Muscle of leg (tissue), 11 donors: Measurements from ENCODE around the gene NELFB. TPM values are rescaled to one million over a fixed set of nuclear protein-coding genes. Genes with fewer than 3 reads are reported as not detected.
"Not testable (repeated sequence)": the region's sequence is repeated elsewhere in the genome, so short reads cannot be mapped to it uniquely, and the experiment has no call there.

Experiments
- DNase-seq: peaks from one replicate; pipeline ENCODE4 v3.0.0; 2013
- H3K27ac ChIP-seq: one replicate; pipeline ENCODE4 v1.5.1; 2013; ENCODE audit warnings: mild to moderate bottlenecking, low read length, control low read depth
- H3K27me3 ChIP-seq: one replicate; pipeline ENCODE4 v1.6.1; 2013; ENCODE audit warnings: low read length; ENCODE audit not compliant: control insufficient read depth, insufficient read depth
- H3K36me3 ChIP-seq: one replicate; pipeline ENCODE4 v1.6.1; 2013; ENCODE audit warnings: low read length; ENCODE audit not compliant: control insufficient read depth, insufficient read depth
- H3K4me1 ChIP-seq: one replicate; pipeline ENCODE4 v1.6.1; 2013; ENCODE audit warnings: low read length; ENCODE audit not compliant: control insufficient read depth, insufficient read depth
- H3K4me3 ChIP-seq: one replicate; pipeline ENCODE4 v1.5.1; 2013; ENCODE audit warnings: low read length, control low read depth
- H3K9me3 ChIP-seq: replicated peaks from 2 replicates; pipeline ENCODE4 v1.6.1; 2013; ENCODE audit warnings: low read depth, low read length; ENCODE audit not compliant: control insufficient read depth
- WGBS: methylation state at CpG from one replicate; pipeline ENCODE4 v1.1.5; 2013; ENCODE audit warnings: missing lambda C conversion rate; ENCODE audit not compliant: insufficient coverage; 5-methylcytosine and 5-hydroxymethylcytosine counted together
- polyA plus RNA-seq, 8 donors: library from polyadenylated mRNA; unstranded; fragments of 120-200 nt; gene quantifications; one replicate each; pipeline versions ENCODE4 v1.2.1 to v1.2.3, GENCODE V29; 2013; ENCODE audit warnings: inconsistent platforms in 1 of 8, low replicate concordance in 1 of 8; ENCODE audit not compliant: insufficient read length in 8 of 8, insufficient read depth in 1 of 8
- total RNA-seq: library from RNA; stranded (reverse); fragments of 120-200 nt; gene quantifications from one replicate; pipeline ENCODE4 v1.2.4, GENCODE V29; 2013

Gene NELFB
- total and polyA plus RNA-seq, 9 donors, result 25.9 to 57.6 (median 52.7) TPM

DNA sequence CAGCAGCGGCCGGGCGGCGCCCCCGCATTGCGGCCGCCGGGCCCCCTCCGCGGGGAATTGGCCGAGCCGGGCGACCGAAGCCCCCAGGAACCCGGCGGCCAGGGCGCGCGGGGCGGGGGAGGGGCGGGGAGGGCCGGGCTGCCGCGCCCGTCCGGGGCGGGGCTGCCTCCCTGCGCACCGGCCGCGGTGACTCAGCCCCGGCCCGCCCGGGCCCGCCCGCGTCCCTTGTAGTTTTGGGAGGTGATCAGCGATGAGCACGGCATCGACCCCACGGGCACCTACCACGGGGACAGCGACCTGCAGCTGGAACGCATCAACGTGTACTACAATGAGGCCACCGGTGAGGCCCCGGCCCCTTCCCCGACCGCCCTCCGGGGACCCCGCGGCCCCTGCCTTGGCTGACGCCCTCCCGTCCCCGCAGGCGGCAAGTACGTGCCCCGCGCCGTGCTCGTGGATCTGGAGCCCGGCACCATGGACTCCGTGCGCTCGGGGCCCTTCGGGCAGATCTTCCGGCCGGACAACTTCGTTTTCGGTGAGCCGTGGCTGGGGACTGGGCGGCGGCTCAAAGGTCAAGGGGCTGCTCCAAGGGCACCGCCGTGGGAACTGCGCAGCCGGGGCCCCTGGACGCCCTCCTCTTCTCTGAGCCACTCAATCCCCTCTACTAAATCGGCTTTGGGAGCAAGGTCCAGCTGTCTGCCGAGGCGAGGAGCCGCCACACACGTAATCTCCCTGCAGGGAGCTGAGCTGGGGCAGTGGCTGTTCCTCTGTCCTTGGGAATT lies 13.4 kb upstream of the NELFB start:
- peak; percentile 54 for DNase-seq
- H3K27ac ChIP-seq, result peak overlapping the region; percentile 79
- H3K4me1 ChIP-seq, result peaks cover 68% of the 10 kb centered on the region
- peaks cover 25% of the 10 kb centered on the region for H3K36me3 ChIP-seq
- no peaks in the 10 kb centered on the region for H3K9me3 ChIP-seq
- 1% methylated on average over 66 of the region's 83 CpGs for WGBS
- H3K4me3 ChIP-seq, result peak overlapping the region; percentile 68
- H3K27me3 ChIP-seq, result no peaks in the 10 kb centered on the region

DNA sequence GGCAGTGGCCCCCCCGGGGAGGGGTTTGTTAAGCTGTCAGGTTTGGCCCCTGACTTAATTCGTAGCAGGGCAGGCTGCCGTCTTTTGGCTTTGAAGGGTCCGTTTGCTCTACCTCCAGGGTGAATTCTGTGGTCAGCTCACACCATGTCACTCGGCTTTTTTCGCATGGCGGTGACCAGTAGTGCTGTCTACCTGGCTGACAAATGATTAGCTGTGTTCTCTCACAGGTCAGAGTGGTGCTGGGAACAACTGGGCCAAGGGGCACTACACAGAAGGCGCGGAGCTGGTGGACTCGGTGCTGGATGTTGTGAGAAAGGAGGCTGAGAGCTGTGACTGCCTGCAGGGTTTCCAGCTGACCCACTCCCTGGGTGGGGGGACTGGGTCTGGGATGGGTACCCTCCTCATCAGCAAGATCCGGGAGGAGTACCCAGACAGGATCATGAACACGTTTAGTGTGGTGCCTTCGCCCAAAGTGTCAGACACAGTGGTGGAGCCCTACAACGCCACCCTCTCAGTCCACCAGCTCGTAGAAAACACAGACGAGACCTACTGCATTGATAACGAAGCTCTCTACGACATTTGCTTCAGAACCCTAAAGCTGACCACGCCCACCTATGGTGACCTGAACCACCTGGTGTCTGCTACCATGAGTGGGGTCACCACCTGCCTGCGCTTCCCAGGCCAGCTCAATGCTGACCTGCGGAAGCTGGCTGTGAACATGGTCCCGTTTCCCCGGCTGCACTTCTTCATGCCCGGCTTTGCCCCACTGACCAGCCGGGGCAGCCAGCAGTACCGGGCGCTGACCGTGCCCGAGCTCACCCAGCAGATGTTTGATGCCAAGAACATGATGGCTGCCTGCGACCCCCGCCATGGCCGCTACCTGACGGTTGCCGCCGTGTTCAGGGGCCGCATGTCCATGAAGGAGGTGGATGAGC lies 12.6 kb upstream of the NELFB start:
- Histone ChIP-seq H3K9me3 (no peaks in the 10 kb centered on the region), H3K4me3 (peak overlapping the region; percentile 68), H3K27me3 (no peaks in the 10 kb centered on the region), H3K4me1 (peaks cover 68% of the 10 kb centered on the region), H3K27ac (peak overlapping the region; percentile 23), H3K36me3 (peaks cover 25% of the 10 kb centered on the region)
- 78% methylated on average over 35 of the region's 36 CpGs for WGBS
- no peak for DNase-seq

GRCh38 chr9:137243266-137243625 lies 11.9 kb upstream of the NELFB start:
- not testable (repeated sequence) for H3K27me3 ChIP-seq, H3K27ac ChIP-seq, H3K9me3 ChIP-seq, DNase-seq, H3K4me3 ChIP-seq
- peaks cover 65% of the 10 kb centered on the region for H3K4me1 ChIP-seq
- 93% methylated on average over 7 of the region's 18 CpGs for WGBS
- peaks cover 25% of the 10 kb centered on the region for H3K36me3 ChIP-seq

- DNase-seq, result no peak
- H3K4me1 ChIP-seq, result peaks cover 59% of the 10 kb centered on the region
- H3K36me3 ChIP-seq, result peaks cover 25% of the 10 kb centered on the region
- no peak overlapping the region for H3K27ac ChIP-seq
- 63% methylated on average over 10 of the region's 15 CpGs for WGBS
- no peaks in the 10 kb centered on the region for H3K27me3 ChIP-seq
- no peak overlapping the region for H3K4me3 ChIP-seq
- H3K9me3 ChIP-seq, result no peaks in the 10 kb centered on the region
Measured at GRCh38 chr9:137243626-137244485, 11.3 kb upstream of the NELFB start.

DNA sequence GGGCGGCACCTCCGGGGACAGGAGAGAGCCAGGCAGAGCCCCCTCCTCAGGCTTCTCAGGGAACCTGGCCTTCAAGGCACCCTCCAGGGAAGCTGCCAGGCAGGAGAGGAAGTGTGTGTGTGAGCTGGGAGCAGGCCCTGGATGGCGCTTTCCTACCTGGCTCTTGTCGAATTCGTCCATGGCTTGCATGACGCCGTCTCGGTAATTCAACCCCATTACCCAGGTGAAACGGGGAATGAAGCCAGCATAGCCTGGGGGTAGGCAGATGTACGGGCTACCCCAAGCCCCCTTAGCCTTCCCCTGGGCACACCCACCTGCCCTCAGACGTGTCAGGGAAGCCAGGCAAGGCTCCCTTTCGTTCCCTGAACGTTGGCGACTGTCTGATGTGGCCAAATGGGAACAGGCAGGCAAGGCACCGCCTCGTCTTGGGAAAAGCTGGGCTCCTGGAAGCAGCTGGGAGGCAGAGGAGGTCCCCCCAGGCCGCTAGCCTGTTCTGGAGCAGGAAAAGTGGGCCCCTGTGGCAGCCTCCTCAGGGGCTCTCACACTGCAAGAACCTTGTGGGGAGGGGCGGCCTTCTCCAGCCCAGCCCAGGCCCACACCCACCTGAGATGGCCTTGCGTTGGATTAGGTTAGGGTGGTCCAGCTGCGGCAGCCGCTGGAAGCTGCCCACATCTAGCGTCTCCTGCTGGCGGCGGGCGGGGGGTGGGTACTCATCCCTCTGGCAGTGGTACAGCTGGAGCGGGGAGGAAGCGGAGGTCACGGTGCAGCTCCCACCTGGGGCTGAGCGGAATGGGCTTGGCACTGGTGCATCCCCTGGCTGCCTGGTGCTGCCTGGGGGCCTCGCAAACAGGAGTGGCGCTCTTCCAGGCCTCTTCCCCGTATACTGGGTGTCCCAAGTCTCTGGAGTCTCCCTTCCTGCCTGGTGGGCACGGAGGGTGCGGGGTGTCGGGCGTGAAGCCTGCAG lies 10.4 kb upstream of the NELFB start:
- Histone ChIP-seq H3K4me1 (peaks cover 50% of the 10 kb centered on the region), H3K27me3 (no peaks in the 10 kb centered on the region), H3K9me3 (no peaks in the 10 kb centered on the region), H3K27ac (no peak overlapping the region), H3K36me3 (peaks cover 25% of the 10 kb centered on the region), H3K4me3 (no peak overlapping the region)
- no peak for DNase-seq
- 42% methylated on average over 29 of the region's 36 CpGs for WGBS

GRCh38 chr9:137245450-137246421 lies 9.4 kb upstream of the NELFB start:
- H3K27me3 ChIP-seq, result no peaks in the 10 kb centered on the region
- 82% methylated on average over 24 of the region's 25 CpGs for WGBS
- peaks cover 25% of the 10 kb centered on the region for H3K36me3 ChIP-seq
- no peak for DNase-seq
- H3K4me1 ChIP-seq, result peaks cover 55% of the 10 kb centered on the region
- H3K27ac ChIP-seq, result no peak overlapping the region
- no peak overlapping the region for H3K4me3 ChIP-seq
- H3K9me3 ChIP-seq, result no peaks in the 10 kb centered on the region

DNA sequence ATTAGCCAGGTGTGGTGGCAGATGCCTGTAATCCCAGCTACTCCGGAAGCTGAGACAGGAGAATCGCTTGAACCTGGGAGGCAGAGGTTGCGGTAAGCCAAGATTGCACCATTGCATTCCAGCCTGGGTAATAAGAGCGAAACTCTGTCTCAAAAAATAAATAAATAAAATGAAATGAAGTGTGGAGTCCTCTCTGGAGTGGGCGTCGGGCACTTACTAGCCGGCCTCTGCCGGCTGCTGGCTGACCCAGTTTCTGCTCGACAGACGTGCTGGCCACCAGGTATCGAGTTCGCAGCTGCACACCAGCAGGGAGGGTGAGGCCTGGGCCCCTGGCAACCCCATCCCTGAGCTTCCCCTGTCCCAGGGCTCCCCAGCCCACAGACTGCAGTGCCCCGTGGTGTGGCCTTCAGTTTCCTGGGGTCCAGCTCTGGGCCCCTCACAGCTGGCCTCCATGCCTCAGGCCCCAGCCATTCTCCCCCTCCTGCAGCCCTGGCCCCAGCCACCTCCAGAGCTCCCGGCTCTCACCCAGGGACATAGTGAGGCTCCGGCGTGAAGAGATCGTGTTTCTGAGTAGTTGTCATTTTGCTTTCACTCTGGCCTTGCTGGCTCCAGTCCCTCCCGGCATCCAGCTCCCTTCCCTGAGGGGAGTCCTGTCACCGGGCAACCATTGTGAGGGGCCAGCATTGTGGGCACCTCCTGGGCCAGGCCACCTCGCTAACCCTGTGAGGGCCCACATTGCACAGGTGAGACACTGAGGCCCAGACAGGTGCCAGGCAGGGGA lies 7.8 kb upstream of the NELFB start:
- no peak for DNase-seq
- H3K4me3 ChIP-seq, result no peak overlapping the region
- H3K36me3 ChIP-seq, result peaks cover 19% of the 10 kb centered on the region
- H3K4me1 ChIP-seq, result peaks cover 53% of the 10 kb centered on the region
- WGBS, result 41% methylated on average over 17 of the region's 20 CpGs
- no peaks in the 10 kb centered on the region for H3K27me3 ChIP-seq
- H3K9me3 ChIP-seq, result no peaks in the 10 kb centered on the region
- peak overlapping the region; percentile 40 for H3K27ac ChIP-seq

- H3K4me3 ChIP-seq, result no peak overlapping the region
- no peak for DNase-seq
- H3K27ac ChIP-seq, result peak overlapping the region; percentile 40
- H3K27me3 ChIP-seq, result no peaks in the 10 kb centered on the region
- WGBS, result 60% methylated on average over 2 of the region's 6 CpGs
- H3K9me3 ChIP-seq, result no peaks in the 10 kb centered on the region
- H3K36me3 ChIP-seq, result peaks cover 14% of the 10 kb centered on the region
- H3K4me1 ChIP-seq, result peaks cover 48% of the 10 kb centered on the region
Measured at GRCh38 chr9:137247916-137248175, 7.3 kb upstream of the NELFB start.
